GM21737 (cell line): Measurements from ENCODE around the gene RASL11B.
"Not testable (repeated sequence)": the region's sequence is repeated elsewhere in the genome, so short reads cannot be mapped to it uniquely, and the experiment has no call there.

Experiments used
- ATAC-seq: cut with Tn5 transposase; IDR thresholded peaks from one replicate; pipeline ENCODE4 v1.9.1; 2021; ENCODE audit warnings: mild to moderate bottlenecking, moderate library complexity; ENCODE audit not compliant: unreplicated experiment

The RASL11B gene

GRCh38 chr4:52861879-52862616 lies at the start of gene RASL11B:
RASL11B (plus strand) TSS chr4:52862317; CDS start chr4:52862508, 191 bp downstream.
- ATAC-seq, result peak; percentile 100

- no peak for ATAC-seq
Observed at GRCh38 chr4:52813546-52813945, 48.6 kb upstream of the RASL11B start.

- no peak for ATAC-seq
Observed at GRCh38 chr4:52822583-52822971, 39.5 kb upstream of the RASL11B start.

- ATAC-seq, result no peak
Observed at GRCh38 chr4:52822972-52823701, 39.0 kb upstream of the RASL11B start.

- no peak for ATAC-seq
Observed at GRCh38 chr4:52823702-52824092, 38.4 kb upstream of the RASL11B start.

GRCh38 chr4:52824270-52824602 lies 37.9 kb upstream of the RASL11B start:
- no peak for ATAC-seq

- ATAC-seq, result no peak
Observed at GRCh38 chr4:52824603-52825459, 37.3 kb upstream of the RASL11B start.

GRCh38 chr4:52825460-52826090 lies 36.5 kb upstream of the RASL11B start:
- ATAC-seq, result no peak

GRCh38 chr4:52833941-52834525 lies 28.1 kb upstream of the RASL11B start:
- ATAC-seq, result no peak

GRCh38 chr4:52834641-52835456 lies 27.3 kb upstream of the RASL11B start:
- not testable (repeated sequence) for ATAC-seq

- ATAC-seq, result no peak
Observed at GRCh38 chr4:52836120-52836519, 26.0 kb upstream of the RASL11B start.

- ATAC-seq, result no peak
Observed at GRCh38 chr4:52836678-52837077, 25.4 kb upstream of the RASL11B start.

- ATAC-seq, result no peak
Observed at GRCh38 chr4:52837716-52838558, 24.2 kb upstream of the RASL11B start.

GRCh38 chr4:52838729-52839586 lies 23.2 kb upstream of the RASL11B start:
- no peak for ATAC-seq

GRCh38 chr4:52840531-52841370 lies 21.4 kb upstream of the RASL11B start:
- ATAC-seq, result no peak

GRCh38 chr4:52841682-52842456 lies 20.2 kb upstream of the RASL11B start:
- ATAC-seq, result no peak
